ENCODE measurements around the gene LRRC15.

Gene LRRC15

GRCh38 chr3:194355379-194355778, 14.2 kb downstream of the LRRC15 start:
- no peak for DNase-seq

GRCh38 chr3:194354315-194354714, 15.2 kb downstream of the LRRC15 start:
- no peak for DNase-seq

- DNase-seq: no peak
Measured at GRCh38 chr3:194352667-194353246, 16.8 kb downstream of the LRRC15 start.

GRCh38 chr3:194351952-194352536, 17.5 kb downstream of the LRRC15 start:
- DNase-seq: no peak

GRCh38 chr3:194351080-194351672, 18.4 kb downstream of the LRRC15 start, which contains the start of gene CPN2:
Gene CPN2, minus strand, starts transcription at chr3:194351328. Its CDS starts 8,626 bp downstream, at chr3:194342702.
- no peak for DNase-seq

- no peak for DNase-seq
Measured at GRCh38 chr3:194350726-194351071, 18.8 kb downstream of the LRRC15 start.

- DNase-seq: no peak
Measured at GRCh38 chr3:194348354-194348753, 21.2 kb downstream of the LRRC15 start.

GRCh38 chr3:194346621-194347020, 22.9 kb downstream of the LRRC15 start:
- DNase-seq: no peak

GRCh38 chr3:194346035-194346434, 23.5 kb downstream of the LRRC15 start:
- no peak for DNase-seq

GRCh38 chr3:194344012-194344411, 25.5 kb downstream of the LRRC15 start:
- peak; percentile 15 for DNase-seq

- DNase-seq: no peak
Measured at GRCh38 chr3:194343561-194343893, 26.0 kb downstream of the LRRC15 start.

- no peak for DNase-seq
Measured at GRCh38 chr3:194342861-194343560, 26.5 kb downstream of the LRRC15 start.

GRCh38 chr3:194340757-194341400, 28.7 kb downstream of the LRRC15 start:
- DNase-seq: no peak

GRCh38 chr3:194339840-194340239, 29.7 kb downstream of the LRRC15 start:
- DNase-seq: no peak

- DNase-seq: no peak
Measured at GRCh38 chr3:194339356-194339755, 30.2 kb downstream of the LRRC15 start.

GRCh38 chr3:194337965-194338753, 31.4 kb downstream of the LRRC15 start:
- DNase-seq: no peak

GRCh38 chr3:194336601-194337355, 32.8 kb downstream of the LRRC15 start:
- DNase-seq: no peak

- no peak for DNase-seq
Measured at GRCh38 chr3:194333981-194334320, 35.6 kb downstream of the LRRC15 start.

- DNase-seq: no peak
Measured at GRCh38 chr3:194333212-194333980, 36.1 kb downstream of the LRRC15 start.

GRCh38 chr3:194332858-194333211, 36.7 kb downstream of the LRRC15 start:
- no peak for DNase-seq

GRCh38 chr3:194330579-194330978, 39.0 kb downstream of the LRRC15 start:
- no peak for DNase-seq
